ENCODE data around the gene PCDHB16.
"Not testable (repeated sequence)": the region's sequence is repeated elsewhere in the genome, so short reads cannot be mapped to it uniquely, and the experiment has no call there.

Gene PCDHB16

GRCh38 chr5:141184117-141184855 lies 2.1 kb downstream of the PCDHB16 start:
- DNase-seq: not testable (repeated sequence)

- peak in 1 of 2 experiments; percentile 39 for DNase-seq
These were observed 4.8 kb downstream of the PCDHB16 start, which contains the start of gene PCDHB9 for GRCh38 chr5:141186897-141187512. PCDHB9 (plus strand) TSS chr5:141187161; CDS start chr5:141187319, 158 bp downstream.

DNA sequence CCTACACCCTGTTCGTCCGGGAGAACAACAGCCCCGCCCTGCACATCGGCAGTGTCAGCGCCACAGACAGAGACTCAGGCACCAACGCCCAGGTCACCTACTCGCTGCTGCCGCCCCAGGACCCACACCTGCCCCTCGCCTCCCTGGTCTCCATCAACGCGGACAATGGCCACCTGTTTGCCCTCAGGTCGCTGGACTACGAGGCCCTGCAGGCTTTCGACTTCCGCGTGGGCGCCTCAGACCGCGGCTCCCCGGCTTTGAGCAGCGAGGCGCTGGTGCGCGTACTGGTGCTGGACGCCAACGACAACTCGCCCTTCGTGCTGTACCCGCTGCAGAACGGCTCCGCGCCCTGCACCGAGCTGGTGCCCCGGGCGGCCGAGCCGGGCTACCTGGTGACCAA lies 6.5 kb downstream of the PCDHB16 start:
- not testable (repeated sequence) for DNase-seq

DNA sequence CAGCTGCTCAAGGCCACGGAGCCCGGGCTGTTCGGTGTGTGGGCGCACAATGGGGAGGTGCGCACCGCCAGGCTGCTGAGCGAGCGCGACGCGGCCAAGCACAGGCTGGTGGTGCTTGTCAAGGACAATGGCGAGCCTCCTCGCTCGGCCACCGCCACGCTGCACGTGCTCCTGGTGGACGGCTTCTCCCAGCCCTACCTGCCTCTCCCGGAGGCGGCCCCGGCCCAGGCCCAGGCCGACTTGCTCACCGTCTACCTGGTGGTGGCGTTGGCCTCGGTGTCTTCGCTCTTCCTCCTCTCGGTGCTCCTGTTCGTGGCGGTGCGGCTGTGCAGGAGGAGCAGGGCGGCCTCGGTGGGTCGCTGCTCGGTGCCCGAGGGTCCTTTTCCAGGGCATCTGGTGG lies 6.9 kb downstream of the PCDHB16 start:
- DNase-seq: not testable (repeated sequence)

- peak; percentile 49 to 52 for DNase-seq
These were observed 10.0 kb downstream of the PCDHB16 start, which contains the start of gene PCDHB10 for GRCh38 chr5:141192110-141192725. PCDHB10 (plus strand) TSS chr5:141192353; CDS start chr5:141192553, 200 bp downstream.

GRCh38 chr5:141194332-141194731 lies 12.1 kb downstream of the PCDHB16 start:
- not testable (repeated sequence) for DNase-seq

DNA sequence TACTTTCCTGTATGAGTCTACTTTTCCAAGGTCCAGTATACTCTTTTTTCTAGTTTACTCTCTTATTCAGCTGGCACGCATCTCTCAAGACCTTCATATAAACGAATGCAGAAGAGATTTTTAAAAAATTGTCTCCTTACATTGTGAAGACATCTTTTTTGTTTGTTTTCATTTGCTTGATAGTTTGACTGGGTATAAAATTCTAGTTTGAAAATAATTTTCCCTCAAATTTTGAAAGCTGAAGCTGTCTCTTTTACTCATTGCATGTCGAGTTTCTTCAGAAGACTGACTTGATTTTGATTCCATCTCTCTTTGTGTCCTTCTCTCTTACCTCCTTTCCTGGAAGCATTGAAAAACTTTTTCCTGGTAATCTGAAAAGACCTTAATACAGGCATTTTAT lies 14.2 kb downstream of the PCDHB16 start:
- no peak for DNase-seq

- DNase-seq: no peak
These were observed 17.4 kb downstream of the PCDHB16 start, which contains the start of gene PCDHB11 for GRCh38 chr5:141199359-141200235. PCDHB11 (plus strand) TSS chr5:141199627; CDS start chr5:141199775, 148 bp downstream.

GRCh38 chr5:141201126-141201525 lies 18.9 kb downstream of the PCDHB16 start:
- not testable (repeated sequence) for DNase-seq

DNA sequence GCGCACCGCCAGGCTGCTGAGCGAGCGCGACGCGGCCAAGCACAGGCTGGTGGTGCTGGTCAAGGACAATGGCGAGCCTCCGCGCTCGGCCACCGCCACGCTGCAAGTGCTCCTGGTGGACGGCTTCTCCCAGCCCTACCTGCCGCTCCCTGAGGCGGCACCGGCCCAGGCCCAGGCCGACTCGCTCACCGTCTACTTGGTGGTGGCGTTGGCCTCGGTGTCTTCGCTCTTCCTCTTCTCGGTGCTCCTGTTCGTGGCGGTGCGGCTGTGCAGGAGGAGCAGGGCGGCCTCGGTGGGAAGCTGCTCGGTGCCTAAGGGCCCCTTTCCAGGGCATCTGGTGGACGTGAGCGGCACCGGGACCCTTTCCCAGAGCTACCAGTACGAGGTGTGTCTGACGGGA lies 19.5 kb downstream of the PCDHB16 start:
- not testable (repeated sequence) for DNase-seq

DNA sequence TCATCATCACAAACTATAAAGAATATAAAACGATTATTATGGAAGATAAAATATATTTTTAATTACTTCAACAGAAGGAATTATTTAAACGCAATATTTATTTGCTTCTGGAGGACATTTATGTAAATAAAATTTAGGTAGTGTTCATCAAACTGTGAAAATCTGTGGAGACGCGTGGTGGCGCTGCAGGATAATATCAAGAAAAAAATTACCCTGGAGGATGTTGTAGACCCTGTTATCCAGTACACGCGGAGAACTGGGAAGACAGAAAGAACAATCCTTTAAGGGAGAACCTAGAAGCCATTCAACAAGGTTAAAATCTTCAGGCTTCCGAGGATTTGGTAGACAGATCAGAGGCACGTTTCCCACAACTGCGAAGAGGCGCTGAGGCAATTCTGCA lies 26.3 kb downstream of the PCDHB16 start, which contains the start of gene PCDHB12:
Gene PCDHB12 (plus strand): TSS at position 242 of the 400 bp plus-strand sequence. CDS start 189 bp downstream, outside the sequence.
- DNase-seq: no peak

- DNase-seq: not testable (repeated sequence)
These were observed 28.1 kb downstream of the PCDHB16 start for GRCh38 chr5:141210281-141210680.

GRCh38 chr5:141210849-141211248 lies 28.7 kb downstream of the PCDHB16 start:
- not testable (repeated sequence) for DNase-seq

GRCh38 chr5:141213656-141214339 lies 31.6 kb downstream of the PCDHB16 start, which contains the start of gene PCDHB13:
PCDHB13 (plus strand) TSS chr5:141213919; CDS start chr5:141214124, 205 bp downstream.
- DNase-seq: peak in 1 of 2 experiments; percentile 28

DNA sequence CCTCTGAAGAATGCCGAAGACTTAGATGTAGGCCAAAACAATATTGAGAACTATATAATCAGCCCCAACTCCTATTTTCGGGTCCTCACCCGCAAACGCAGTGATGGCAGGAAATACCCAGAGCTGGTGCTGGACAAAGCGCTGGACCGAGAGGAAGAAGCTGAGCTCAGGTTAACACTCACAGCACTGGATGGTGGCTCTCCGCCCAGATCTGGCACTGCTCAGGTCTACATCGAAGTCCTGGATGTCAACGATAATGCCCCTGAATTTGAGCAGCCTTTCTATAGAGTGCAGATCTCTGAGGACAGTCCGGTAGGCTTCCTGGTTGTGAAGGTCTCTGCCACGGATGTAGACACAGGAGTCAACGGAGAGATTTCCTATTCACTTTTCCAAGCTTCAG lies 32.4 kb downstream of the PCDHB16 start:
- DNase-seq: not testable (repeated sequence)

DNA sequence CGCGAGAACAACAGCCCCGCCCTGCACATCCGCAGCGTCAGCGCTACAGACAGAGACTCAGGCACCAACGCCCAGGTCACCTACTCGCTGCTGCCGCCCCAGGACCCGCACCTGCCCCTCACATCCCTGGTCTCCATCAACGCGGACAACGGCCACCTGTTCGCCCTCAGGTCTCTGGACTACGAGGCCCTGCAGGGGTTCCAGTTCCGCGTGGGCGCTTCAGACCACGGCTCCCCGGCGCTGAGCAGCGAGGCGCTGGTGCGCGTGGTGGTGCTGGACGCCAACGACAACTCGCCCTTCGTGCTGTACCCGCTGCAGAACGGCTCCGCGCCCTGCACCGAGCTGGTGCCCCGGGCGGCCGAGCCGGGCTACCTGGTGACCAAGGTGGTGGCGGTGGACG lies 33.3 kb downstream of the PCDHB16 start:
- DNase-seq: not testable (repeated sequence)

- DNase-seq: not testable (repeated sequence)
These were observed 33.8 kb downstream of the PCDHB16 start for GRCh38 chr5:141216035-141216434.

- no peak for DNase-seq
These were observed 41.1 kb downstream of the PCDHB16 start, which contains the start of gene PCDHB14 for GRCh38 chr5:141223112-141223783. PCDHB14 (plus strand) TSS chr5:141223343; CDS start chr5:141223506, 163 bp downstream.

DNA sequence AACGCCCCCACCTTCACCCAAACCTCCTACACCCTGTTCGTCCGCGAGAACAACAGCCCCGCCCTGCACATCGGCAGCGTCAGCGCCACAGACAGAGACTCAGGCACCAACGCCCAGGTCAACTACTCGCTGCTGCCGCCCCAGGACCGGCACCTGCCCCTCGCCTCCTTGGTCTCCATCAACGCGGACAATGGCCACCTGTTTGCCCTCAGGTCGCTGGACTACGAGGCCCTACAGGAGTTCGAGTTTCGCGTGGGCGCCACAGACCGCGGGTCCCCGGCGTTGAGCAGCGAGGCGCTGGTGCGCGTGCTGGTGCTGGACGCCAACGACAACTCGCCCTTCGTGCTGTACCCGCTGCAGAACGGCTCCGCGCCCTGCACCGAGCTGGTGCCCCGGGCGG lies 42.7 kb downstream of the PCDHB16 start:
- not testable (repeated sequence) for DNase-seq

DNA sequence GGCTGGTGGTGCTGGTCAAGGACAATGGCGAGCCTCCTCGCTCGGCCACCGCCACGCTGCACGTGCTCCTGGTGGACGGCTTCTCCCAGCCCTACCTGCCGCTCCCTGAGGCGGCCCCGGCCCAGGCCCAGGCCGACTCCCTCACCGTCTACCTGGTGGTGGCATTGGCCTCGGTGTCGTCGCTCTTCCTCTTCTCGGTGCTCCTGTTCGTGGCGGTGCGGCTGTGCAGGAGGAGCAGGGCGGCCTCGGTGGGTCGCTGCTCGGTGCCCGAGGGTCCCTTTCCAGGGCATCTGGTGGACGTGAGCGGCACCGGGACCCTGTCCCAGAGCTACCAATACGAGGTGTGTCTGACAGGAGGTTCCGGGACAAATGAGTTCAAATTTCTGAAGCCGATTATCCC lies 43.2 kb downstream of the PCDHB16 start:
- DNase-seq: not testable (repeated sequence)

Data from activated T-cell treated with anti-CD3 and anti-CD28 coated beads, Interleukin-2, amount 50 U/mL, for 48 hours (primary cell).